ENCODE results near the gene ANTXR2.

The ANTXR2 gene

GRCh38 chr4:80015407-80016189, 57.4 kb downstream of the ANTXR2 start:
- no peak overlapping the region for H3K9ac ChIP-seq
- no peak overlapping the region for H2AFZ ChIP-seq (ENCODE audit: low read depth)
- no peaks in the 10 kb centered on the region for H3K79me2 ChIP-seq (ENCODE audit: insufficient read depth, low read depth)
- H3K36me3 ChIP-seq (ENCODE audit: insufficient read depth): no peaks in the 10 kb centered on the region
- no peak overlapping the region for H3K4me2 ChIP-seq
- no peaks in the 10 kb centered on the region for H4K20me1 ChIP-seq (ENCODE audit: insufficient read depth)
- H3K27me3 ChIP-seq (ENCODE audit: insufficient read depth, low read depth): no peaks in the 10 kb centered on the region
- no peak overlapping the region for H3K4me3 ChIP-seq (IDR thresholded peaks at IDR 0.05; ENCODE audit: insufficient read depth, low read depth, low read length)
- no peak for TF ChIP-seq CTCF (conservative IDR thresholded peaks at IDR 0.05; ENCODE audit: low read depth, low read length)
- no peak overlapping the region for H3K27ac ChIP-seq
- peaks cover 44% of the 10 kb centered on the region for H3K4me1 ChIP-seq (ENCODE audit: low read depth, poor library complexity, severe bottlenecking)

GRCh38 chr4:80014531-80014930, 58.5 kb downstream of the ANTXR2 start:
- Histone ChIP-seq H3K4me1 (ENCODE audit: low read depth, poor library complexity, severe bottlenecking) (peaks cover 44% of the 10 kb centered on the region), H3K79me2 (ENCODE audit: insufficient read depth, low read depth) (no peaks in the 10 kb centered on the region), H2AFZ (ENCODE audit: low read depth) (no peak overlapping the region), H3K27ac (no peak overlapping the region), H3K4me2 (no peak overlapping the region), H3K27me3 (ENCODE audit: insufficient read depth, low read depth) (no peaks in the 10 kb centered on the region), H3K4me3 (IDR thresholded peaks at IDR 0.05; ENCODE audit: insufficient read depth, low read depth, low read length) (no peak overlapping the region), H4K20me1 (ENCODE audit: insufficient read depth) (no peaks in the 10 kb centered on the region), H3K9ac (no peak overlapping the region), H3K36me3 (ENCODE audit: insufficient read depth) (no peaks in the 10 kb centered on the region)
- TF ChIP-seq CTCF (conservative IDR thresholded peaks at IDR 0.05; ENCODE audit: low read depth, low read length): no peak

GRCh38 chr4:80012291-80012690, 60.7 kb downstream of the ANTXR2 start:
- no peak for TF ChIP-seq CTCF (conservative IDR thresholded peaks at IDR 0.05; ENCODE audit: low read depth, low read length)
- H3K27ac ChIP-seq: no peak overlapping the region
- no peak overlapping the region for H2AFZ ChIP-seq (ENCODE audit: low read depth)
- H3K79me2 ChIP-seq (ENCODE audit: insufficient read depth, low read depth): no peaks in the 10 kb centered on the region
- no peaks in the 10 kb centered on the region for H3K36me3 ChIP-seq (ENCODE audit: insufficient read depth)
- no peaks in the 10 kb centered on the region for H3K27me3 ChIP-seq (ENCODE audit: insufficient read depth, low read depth)
- H3K4me2 ChIP-seq: no peak overlapping the region
- no peak overlapping the region for H3K9ac ChIP-seq
- H4K20me1 ChIP-seq (ENCODE audit: insufficient read depth): no peaks in the 10 kb centered on the region
- peaks cover 23% of the 10 kb centered on the region for H3K4me1 ChIP-seq (ENCODE audit: low read depth, poor library complexity, severe bottlenecking)
- no peak overlapping the region for H3K4me3 ChIP-seq (IDR thresholded peaks at IDR 0.05; ENCODE audit: insufficient read depth, low read depth, low read length)

- no peak overlapping the region for H3K4me2 ChIP-seq
Observed at GRCh38 chr4:80011636-80012236, 61.3 kb downstream of the ANTXR2 start.

More at GRCh38 chr4:80011636-80012236, 61.3 kb downstream of the ANTXR2 start:
- Histone ChIP-seq H3K27ac (no peak overlapping the region), H3K9ac (no peak overlapping the region), H3K4me1 (ENCODE audit: low read depth, poor library complexity, severe bottlenecking) (peaks cover 23% of the 10 kb centered on the region), H3K36me3 (ENCODE audit: insufficient read depth) (no peaks in the 10 kb centered on the region), H4K20me1 (ENCODE audit: insufficient read depth) (no peaks in the 10 kb centered on the region), H2AFZ (ENCODE audit: low read depth) (no peak overlapping the region), H3K4me3 (IDR thresholded peaks at IDR 0.05; ENCODE audit: insufficient read depth, low read depth, low read length) (no peak overlapping the region), H3K27me3 (ENCODE audit: insufficient read depth, low read depth) (no peaks in the 10 kb centered on the region), H3K79me2 (ENCODE audit: insufficient read depth, low read depth) (no peaks in the 10 kb centered on the region)
- TF ChIP-seq CTCF (conservative IDR thresholded peaks at IDR 0.05; ENCODE audit: low read depth, low read length): no peak

Data from KMS-11 (cell line).